Activated T-cell treated with anti-CD3 and anti-CD28 coated beads for 4 hours (primary cell): ENCODE data around the gene KRT8.

Experiments
- DNase-seq: peaks from one replicate; pipeline ENCODE4 v3.0.0-alpha.2; 2020

Gene KRT8

GRCh38 chr12:52925717-52926595 lies 21.1 kb upstream of the KRT8 start:
- DNase-seq = no peak

- no peak for DNase-seq
Observed at GRCh38 chr12:52924764-52925716, 20.2 kb upstream of the KRT8 start.

- DNase-seq = no peak
Observed at GRCh38 chr12:52921488-52922165, 16.8 kb upstream of the KRT8 start.

- DNase-seq = no peak
Observed at GRCh38 chr12:52920937-52921336, 16.1 kb upstream of the KRT8 start.

GRCh38 chr12:52918784-52919183 lies 13.9 kb upstream of the KRT8 start:
- no peak for DNase-seq

- DNase-seq = no peak
Observed at GRCh38 chr12:52918351-52918750, 13.5 kb upstream of the KRT8 start.

GRCh38 chr12:52917800-52918199 lies 12.9 kb upstream of the KRT8 start:
- no peak for DNase-seq

- no peak for DNase-seq
Observed at GRCh38 chr12:52916216-52916615, 11.3 kb upstream of the KRT8 start.

GRCh38 chr12:52915637-52916036 lies 10.8 kb upstream of the KRT8 start:
- no peak for DNase-seq

GRCh38 chr12:52914576-52915121 lies 9.8 kb upstream of the KRT8 start:
- no peak for DNase-seq

GRCh38 chr12:52913431-52913821 lies 8.6 kb upstream of the KRT8 start:
- no peak for DNase-seq

GRCh38 chr12:52912711-52913430 lies 8.0 kb upstream of the KRT8 start:
- DNase-seq = no peak

- DNase-seq = no peak
Observed at GRCh38 chr12:52910248-52910883, 5.5 kb upstream of the KRT8 start.

GRCh38 chr12:52909796-52910195 lies 4.9 kb upstream of the KRT8 start:
- no peak for DNase-seq

- no peak for DNase-seq
Observed at GRCh38 chr12:52909331-52909730, 4.5 kb upstream of the KRT8 start.

GRCh38 chr12:52907092-52907810 lies 2.4 kb upstream of the KRT8 start:
- no peak for DNase-seq

- no peak for DNase-seq
Observed at GRCh38 chr12:52906191-52906601, 1.3 kb upstream of the KRT8 start.

GRCh38 chr12:52903855-52904508 lies 894 bp downstream of the KRT8 start:
- peak; percentile 29 for DNase-seq

- no peak for DNase-seq
Observed at GRCh38 chr12:52903285-52903854, 1.5 kb downstream of the KRT8 start.
